ENCODE results near the gene SCARB2. TPM values are rescaled to one million over a fixed set of nuclear protein-coding genes. Genes with fewer than 3 reads are reported as not detected.

SCARB2 gene
- total RNA-seq, 5 donors from 2014 or later (not counting 1 experiment from before 2014, with no cell fraction given) = 20.9 to 37.3 (median 23.2) TPM

GRCh38 chr4:76219299-76220055 is 5.9 kb upstream of the SCARB2 start:
- no peak overlapping the region for H3K27ac Mint-ChIP-seq
- Histone ChIP-seq H3K27me3 (replicated peaks in 1 of 2; ENCODE audit: control insufficient read depth in 2 of 2, extremely low read depth in 1 of 2, insufficient read depth in 2 of 2, low read length in 1 of 2) (no peaks in the 10 kb centered on the region), H3K36me3 (ENCODE audit: control insufficient read depth in 2 of 2, extremely low read depth in 1 of 2, insufficient read depth in 1 of 2, low read length in 1 of 2) (no peaks in the 10 kb centered on the region), H3K4me3 (ENCODE audit: control insufficient read depth in 1 of 2, extremely low read depth in 1 of 2, low read length in 1 of 2) (no peak overlapping the region), H3K4me1 (ENCODE audit: control insufficient read depth in 1 of 2, extremely low read depth in 1 of 2, insufficient read depth in 2 of 2, low read length in 2 of 2) (peaks cover 5 to 8% of the 10 kb centered on the region in 2 experiments), H3K9me3 (no peaks in the 10 kb centered on the region), H3K27ac (ENCODE audit: low read length) (no peak overlapping the region)
- no peaks in the 10 kb centered on the region for H3K9me3 Mint-ChIP-seq
- H3K4me3 Mint-ChIP-seq = no peak overlapping the region
- peaks cover 0 to 2% of the 10 kb centered on the region in 2 donors for H3K27me3 Mint-ChIP-seq
- CTCF ChIA-PET = interaction anchor here (0.5 to 1.1 kb wide), 2 partner anchors 159 to 303 kb away, joined by 3 read pairs; no protein-coding TSS in a partner anchor
- WGBS (ENCODE audit: insufficient coverage) = 49% methylated on average over 3 of the region's 7 CpGs
- no peak for ATAC-seq (replicated peaks in 1 of 4)
- DNase-seq = no peak
- POLR2A ChIA-PET = no interaction called here
- H3K36me3 Mint-ChIP-seq = no peaks in the 10 kb centered on the region
- peaks cover 11 to 18% (median 16%) of the 10 kb centered on the region in 3 donors for H3K4me1 Mint-ChIP-seq

- Histone ChIP-seq H3K4me3 (ENCODE audit: control insufficient read depth in 1 of 2, extremely low read depth in 1 of 2, low read length in 1 of 2) (no peak overlapping the region), H3K27me3 (replicated peaks in 1 of 2; ENCODE audit: control insufficient read depth in 2 of 2, extremely low read depth in 1 of 2, insufficient read depth in 2 of 2, low read length in 1 of 2) (no peaks in the 10 kb centered on the region), H3K4me1 (ENCODE audit: control insufficient read depth in 1 of 2, extremely low read depth in 1 of 2, insufficient read depth in 2 of 2, low read length in 2 of 2) (peaks cover 15 to 25% of the 10 kb centered on the region in 2 experiments), H3K27ac (ENCODE audit: low read length) (no peak overlapping the region), H3K36me3 (ENCODE audit: control insufficient read depth in 2 of 2, extremely low read depth in 1 of 2, insufficient read depth in 1 of 2, low read length in 1 of 2) (no peaks in the 10 kb centered on the region), H3K9me3 (no peaks in the 10 kb centered on the region)
- no peak for DNase-seq
- POLR2A ChIA-PET = interaction anchor here in 1 of 2 donors (0.6 to 0.9 kb wide), 2 partner anchors 73 to 493 kb away, joined by 3 read pairs; partner anchors contain the start of gene USO1
- ATAC-seq (replicated peaks in 1 of 4) = no peak
- peaks cover 25 to 35% (median 31%) of the 10 kb centered on the region in 3 donors for H3K4me1 Mint-ChIP-seq
- 100% methylated on average over 1 of the region's 6 CpGs for WGBS (ENCODE audit: insufficient coverage)
- H3K36me3 Mint-ChIP-seq = no peaks in the 10 kb centered on the region
- H3K9me3 Mint-ChIP-seq = no peaks in the 10 kb centered on the region
- CTCF ChIA-PET = no interaction called here
- no peak overlapping the region for H3K4me3 Mint-ChIP-seq
- H3K27ac Mint-ChIP-seq = no peak overlapping the region
- H3K27me3 Mint-ChIP-seq = peaks cover 0 to 2% of the 10 kb centered on the region in 2 donors
Observed at GRCh38 chr4:76216975-76217814, 3.6 kb upstream of the SCARB2 start.

- Histone ChIP-seq H3K9me3 (no peaks in the 10 kb centered on the region), H3K27me3 (replicated peaks in 1 of 2; ENCODE audit: control insufficient read depth in 2 of 2, extremely low read depth in 1 of 2, insufficient read depth in 2 of 2, low read length in 1 of 2) (no peaks in the 10 kb centered on the region), H3K27ac (ENCODE audit: low read length) (no peak overlapping the region), H3K36me3 (ENCODE audit: control insufficient read depth in 2 of 2, extremely low read depth in 1 of 2, insufficient read depth in 1 of 2, low read length in 1 of 2) (no peaks in the 10 kb centered on the region), H3K4me1 (ENCODE audit: control insufficient read depth in 1 of 2, extremely low read depth in 1 of 2, insufficient read depth in 2 of 2, low read length in 2 of 2) (peaks cover 16 to 29% of the 10 kb centered on the region in 2 experiments), H3K4me3 (ENCODE audit: control insufficient read depth in 1 of 2, extremely low read depth in 1 of 2, low read length in 1 of 2) (no peak overlapping the region)
- CTCF ChIA-PET = interaction anchor here in 1 of 2 donors (0.6 kb wide), 1 partner anchor 131 kb away, joined by 7 read pairs; no protein-coding TSS in a partner anchor
- ATAC-seq (replicated peaks in 1 of 4) (no peak), DNase-seq (no peak)
- peak overlapping the region in 2 of 3 donors; percentile 5 to 24 for H3K4me3 Mint-ChIP-seq
- H3K27ac Mint-ChIP-seq = peak overlapping the region in 1 of 2 donors; percentile 39
- peaks cover 0 to 2% of the 10 kb centered on the region in 2 donors for H3K27me3 Mint-ChIP-seq
- H3K4me1 Mint-ChIP-seq = peaks cover 32 to 42% (median 37%) of the 10 kb centered on the region in 3 donors
- POLR2A ChIA-PET = interaction anchor here in 1 of 2 donors (0.6 to 0.9 kb wide), 2 partner anchors 72 to 492 kb away, joined by 3 read pairs; partner anchors contain the start of gene USO1
- no peaks in the 10 kb centered on the region for H3K36me3 Mint-ChIP-seq
- 100% methylated on average over 1 of the region's 2 CpGs for WGBS (ENCODE audit: insufficient coverage)
- no peaks in the 10 kb centered on the region for H3K9me3 Mint-ChIP-seq
Observed at GRCh38 chr4:76216524-76216923, 2.9 kb upstream of the SCARB2 start.

- POLR2A ChIA-PET = interaction anchor here in 1 of 2 donors (1.1 kb wide), 1 partner anchor 18 kb away, joined by 3 read pairs; no protein-coding TSS in a partner anchor
- H3K27me3 Mint-ChIP-seq = no peaks in the 10 kb centered on the region
- H3K4me3 Mint-ChIP-seq = peak overlapping the region in 2 of 3 donors; percentile 11 to 83
Observed at GRCh38 chr4:76215077-76215476, 1.5 kb upstream of the SCARB2 start.

GRCh38 chr4:76214177-76214675 is 602 bp upstream of the SCARB2 start:
- Mint-ChIP-seq H3K27ac (peak overlapping the region; percentile 88 to 92), H3K9me3 (no peaks in the 10 kb centered on the region), H3K36me3 (no peaks in the 10 kb centered on the region), H3K27me3 (no peaks in the 10 kb centered on the region), H3K4me3 (peak overlapping the region; percentile 83 to 85 (median 83)), H3K4me1 (peaks cover 53 to 62% (median 57%) of the 10 kb centered on the region in 3 donors)
- Histone ChIP-seq H3K27me3 (replicated peaks in 1 of 2; ENCODE audit: control insufficient read depth in 2 of 2, extremely low read depth in 1 of 2, insufficient read depth in 2 of 2, low read length in 1 of 2) (no peaks in the 10 kb centered on the region), H3K27ac (ENCODE audit: low read length) (peak overlapping the region; percentile 85), H3K36me3 (ENCODE audit: control insufficient read depth in 2 of 2, extremely low read depth in 1 of 2, insufficient read depth in 1 of 2, low read length in 1 of 2) (no peaks in the 10 kb centered on the region), H3K9me3 (no peaks in the 10 kb centered on the region), H3K4me3 (ENCODE audit: control insufficient read depth in 1 of 2, extremely low read depth in 1 of 2, low read length in 1 of 2) (peak overlapping the region; percentile 78 to 79), H3K4me1 (ENCODE audit: control insufficient read depth in 1 of 2, extremely low read depth in 1 of 2, insufficient read depth in 2 of 2, low read length in 2 of 2) (peaks cover 16 to 31% of the 10 kb centered on the region in 2 experiments)
- CTCF ChIA-PET = interaction anchor here (0.6 to 1.7 kb wide), 3 partner anchors 13 to 35 kb away, joined by 3 to 5 read pairs (median 3); no protein-coding TSS in a partner anchor
- peak in 2 of 35 experiments; percentile 68 to 71 for DNase-seq
- 16% methylated on average over 8 of the region's 10 CpGs for WGBS (ENCODE audit: insufficient coverage)
- ATAC-seq (replicated peaks in 1 of 4) = peak in 1 of 4 experiments; percentile 2
- POLR2A ChIA-PET = no interaction called here

More at GRCh38 chr4:76215077-76215476, 1.5 kb upstream of the SCARB2 start:
- no peaks in the 10 kb centered on the region for H3K36me3 ChIP-seq (ENCODE audit: control insufficient read depth in 2 of 2, extremely low read depth in 1 of 2, insufficient read depth in 1 of 2, low read length in 1 of 2)
- H3K27ac ChIP-seq (ENCODE audit: low read length) = peak overlapping the region; percentile 85
- peaks cover 16 to 31% of the 10 kb centered on the region in 2 experiments for H3K4me1 ChIP-seq (ENCODE audit: control insufficient read depth in 1 of 2, extremely low read depth in 1 of 2, insufficient read depth in 2 of 2, low read length in 2 of 2)
- H3K27ac Mint-ChIP-seq = peak overlapping the region; percentile 88 to 92
- H3K4me3 ChIP-seq (ENCODE audit: control insufficient read depth in 1 of 2, extremely low read depth in 1 of 2, low read length in 1 of 2) = no peak overlapping the region
- ATAC-seq (replicated peaks in 1 of 4) (no peak), DNase-seq (no peak)
- H3K9me3 ChIP-seq = no peaks in the 10 kb centered on the region
- H3K36me3 Mint-ChIP-seq = no peaks in the 10 kb centered on the region
- CTCF ChIA-PET = interaction anchor here (0.6 to 1.7 kb wide), 4 partner anchors 12 to 36 kb away, joined by 3 to 5 read pairs (median 3); no protein-coding TSS in a partner anchor
- no peaks in the 10 kb centered on the region for H3K9me3 Mint-ChIP-seq
- no peaks in the 10 kb centered on the region for H3K27me3 ChIP-seq (replicated peaks in 1 of 2; ENCODE audit: control insufficient read depth in 2 of 2, extremely low read depth in 1 of 2, insufficient read depth in 2 of 2, low read length in 1 of 2)
- 100% methylated on average over 2 of the region's 3 CpGs for WGBS (ENCODE audit: insufficient coverage)
- H3K4me1 Mint-ChIP-seq = peaks cover 46 to 56% (median 52%) of the 10 kb centered on the region in 3 donors

All from T-cell (primary cell).